ENCODE results near the gene CEP63. TPM values are rescaled to one million over a fixed set of nuclear protein-coding genes. Genes with fewer than 3 reads are reported as not detected.

CEP63 gene
- polyA plus RNA-seq, 1 donor from 2014 or later, result 14.1 TPM

DNA sequence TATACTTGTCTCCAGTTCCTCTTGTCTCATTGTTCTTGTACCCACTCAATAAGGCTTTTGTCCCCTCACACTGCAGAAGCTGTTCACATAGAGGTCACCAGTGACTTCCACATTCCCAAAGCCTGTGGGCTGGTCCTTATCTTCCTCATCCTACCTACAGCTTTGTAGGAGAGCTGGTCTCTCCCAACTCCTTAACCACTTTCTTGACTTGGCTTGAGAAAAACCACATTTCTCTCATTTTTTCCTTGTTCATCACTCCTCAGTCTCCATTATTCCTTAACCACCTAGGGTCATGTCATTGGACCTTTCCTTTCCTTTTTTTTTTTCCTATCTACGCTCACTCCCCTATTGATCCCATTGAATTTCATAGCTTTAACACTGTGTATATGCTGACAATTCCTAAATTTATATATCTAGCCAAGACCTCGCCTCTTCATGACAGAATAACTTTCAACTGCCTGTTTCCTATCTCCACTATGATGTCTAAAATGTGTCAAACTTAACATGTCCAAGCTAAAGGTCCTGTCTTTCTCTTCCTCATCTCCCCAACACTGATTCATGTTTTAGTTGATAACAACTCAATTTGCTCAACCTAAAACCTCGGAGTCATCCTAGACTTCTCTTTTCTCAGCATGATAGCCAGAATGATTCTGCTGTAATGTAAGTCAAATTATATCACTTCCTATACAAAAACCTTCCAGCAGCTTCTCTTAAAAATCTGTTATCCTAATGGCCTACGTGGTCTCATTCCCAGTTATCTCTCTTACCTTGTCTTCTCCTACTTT is 49.5 kb downstream of the CEP63 start:
- no peak overlapping the region for H3K4me2 ChIP-seq (ENCODE audit: low read length)
- no peaks in the 10 kb centered on the region for H3K79me2 ChIP-seq (replicated peaks; ENCODE audit: insufficient read depth, low read length)
- H3K36me3 ChIP-seq (ENCODE audit: insufficient read depth, low read length), result no peaks in the 10 kb centered on the region
- TF ChIP-seq POLR2AphosphoS5 (IDR thresholded peaks at IDR 0.05) (no peak), EZH2 (IDR thresholded peaks at IDR 0.05; ENCODE audit: borderline replicate concordance, insufficient read depth, low read length, poor library complexity, severe bottlenecking) (no peak)
- TF ChIP-seq, protein P1, sequence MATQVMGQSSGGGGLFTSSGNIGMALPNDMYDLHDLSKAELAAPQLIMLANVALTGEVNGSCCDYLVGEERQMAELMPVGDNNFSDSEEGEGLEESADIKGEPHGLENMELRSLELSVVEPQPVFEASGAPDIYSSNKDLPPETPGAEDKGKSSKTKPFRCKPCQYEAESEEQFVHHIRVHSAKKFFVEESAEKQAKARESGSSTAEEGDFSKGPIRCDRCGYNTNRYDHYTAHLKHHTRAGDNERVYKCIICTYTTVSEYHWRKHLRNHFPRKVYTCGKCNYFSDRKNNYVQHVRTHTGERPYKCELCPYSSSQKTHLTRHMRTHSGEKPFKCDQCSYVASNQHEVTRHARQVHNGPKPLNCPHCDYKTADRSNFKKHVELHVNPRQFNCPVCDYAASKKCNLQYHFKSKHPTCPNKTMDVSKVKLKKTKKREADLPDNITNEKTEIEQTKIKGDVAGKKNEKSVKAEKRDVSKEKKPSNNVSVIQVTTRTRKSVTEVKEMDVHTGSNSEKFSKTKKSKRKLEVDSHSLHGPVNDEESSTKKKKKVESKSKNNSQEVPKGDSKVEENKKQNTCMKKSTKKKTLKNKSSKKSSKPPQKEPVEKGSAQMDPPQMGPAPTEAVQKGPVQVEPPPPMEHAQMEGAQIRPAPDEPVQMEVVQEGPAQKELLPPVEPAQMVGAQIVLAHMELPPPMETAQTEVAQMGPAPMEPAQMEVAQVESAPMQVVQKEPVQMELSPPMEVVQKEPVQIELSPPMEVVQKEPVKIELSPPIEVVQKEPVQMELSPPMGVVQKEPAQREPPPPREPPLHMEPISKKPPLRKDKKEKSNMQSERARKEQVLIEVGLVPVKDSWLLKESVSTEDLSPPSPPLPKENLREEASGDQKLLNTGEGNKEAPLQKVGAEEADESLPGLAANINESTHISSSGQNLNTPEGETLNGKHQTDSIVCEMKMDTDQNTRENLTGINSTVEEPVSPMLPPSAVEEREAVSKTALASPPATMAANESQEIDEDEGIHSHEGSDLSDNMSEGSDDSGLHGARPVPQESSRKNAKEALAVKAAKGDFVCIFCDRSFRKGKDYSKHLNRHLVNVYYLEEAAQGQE (IDR thresholded peaks at IDR 0.05; ENCODE audit: borderline replicate concordance), result no peak
- H3F3A ChIP-seq (ENCODE audit: insufficient read depth, low read length, poor library complexity, severe bottlenecking), result no peaks in the 10 kb centered on the region
- H2AFZ ChIP-seq (ENCODE audit: low read depth, low read length), result no peak overlapping the region
- H3K9me2 ChIP-seq (ENCODE audit: insufficient read depth, low read length), result no peaks in the 10 kb centered on the region
- no peaks in the 10 kb centered on the region for H3K9me3 ChIP-seq (ENCODE audit: low read length)
- no peak overlapping the region for H3K9ac ChIP-seq (ENCODE audit: low read length)
- no peaks in the 10 kb centered on the region for H4K20me1 ChIP-seq (ENCODE audit: insufficient read depth)
- H3K27me3 ChIP-seq (ENCODE audit: insufficient read depth, low read depth, low read length), result no peaks in the 10 kb centered on the region
- H3K27ac ChIP-seq (ENCODE audit: low read length), result no peak overlapping the region
- no peak overlapping the region for H3K4me3 ChIP-seq (ENCODE audit: low read length)

DNA sequence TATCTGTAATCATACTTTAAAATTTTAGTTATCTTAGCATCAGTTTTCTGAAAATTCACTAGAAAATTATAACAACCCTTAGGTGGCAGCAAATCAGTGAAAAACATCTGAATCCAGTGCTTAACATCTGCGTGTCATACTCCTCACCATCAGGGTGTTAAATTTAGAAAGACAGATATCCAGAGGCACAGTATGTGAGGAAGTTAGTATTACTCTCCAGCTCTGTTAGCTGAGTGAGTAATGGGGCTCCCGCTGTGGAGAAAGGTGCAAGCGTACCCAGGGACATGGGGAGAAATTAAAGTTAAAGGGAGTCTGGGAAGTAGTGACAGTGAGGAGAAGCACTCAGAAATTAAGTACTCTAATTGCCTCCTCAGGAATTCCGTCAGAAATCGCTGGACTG is 50.9 kb downstream of the CEP63 start:
- no peaks in the 10 kb centered on the region for H4K20me1 ChIP-seq (ENCODE audit: insufficient read depth)
- no peaks in the 10 kb centered on the region for H3K9me2 ChIP-seq (ENCODE audit: insufficient read depth, low read length)
- H3K79me2 ChIP-seq (replicated peaks; ENCODE audit: insufficient read depth, low read length), result no peaks in the 10 kb centered on the region
- H3K36me3 ChIP-seq (ENCODE audit: insufficient read depth, low read length), result no peaks in the 10 kb centered on the region
- H3K9ac ChIP-seq (ENCODE audit: low read length), result no peak overlapping the region
- H3F3A ChIP-seq (ENCODE audit: insufficient read depth, low read length, poor library complexity, severe bottlenecking), result no peaks in the 10 kb centered on the region
- no peaks in the 10 kb centered on the region for H3K9me3 ChIP-seq (ENCODE audit: low read length)
- H3K4me2 ChIP-seq (ENCODE audit: low read length), result no peak overlapping the region
- no peak overlapping the region for H3K4me3 ChIP-seq (ENCODE audit: low read length)
- TF ChIP-seq, protein P2, sequence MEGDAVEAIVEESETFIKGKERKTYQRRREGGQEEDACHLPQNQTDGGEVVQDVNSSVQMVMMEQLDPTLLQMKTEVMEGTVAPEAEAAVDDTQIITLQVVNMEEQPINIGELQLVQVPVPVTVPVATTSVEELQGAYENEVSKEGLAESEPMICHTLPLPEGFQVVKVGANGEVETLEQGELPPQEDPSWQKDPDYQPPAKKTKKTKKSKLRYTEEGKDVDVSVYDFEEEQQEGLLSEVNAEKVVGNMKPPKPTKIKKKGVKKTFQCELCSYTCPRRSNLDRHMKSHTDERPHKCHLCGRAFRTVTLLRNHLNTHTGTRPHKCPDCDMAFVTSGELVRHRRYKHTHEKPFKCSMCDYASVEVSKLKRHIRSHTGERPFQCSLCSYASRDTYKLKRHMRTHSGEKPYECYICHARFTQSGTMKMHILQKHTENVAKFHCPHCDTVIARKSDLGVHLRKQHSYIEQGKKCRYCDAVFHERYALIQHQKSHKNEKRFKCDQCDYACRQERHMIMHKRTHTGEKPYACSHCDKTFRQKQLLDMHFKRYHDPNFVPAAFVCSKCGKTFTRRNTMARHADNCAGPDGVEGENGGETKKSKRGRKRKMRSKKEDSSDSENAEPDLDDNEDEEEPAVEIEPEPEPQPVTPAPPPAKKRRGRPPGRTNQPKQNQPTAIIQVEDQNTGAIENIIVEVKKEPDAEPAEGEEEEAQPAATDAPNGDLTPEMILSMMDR (IDR thresholded peaks at IDR 0.05; ENCODE audit: poor library complexity, severe bottlenecking), result no peak
- TF ChIP-seq MXI1 (conservative IDR thresholded peaks at IDR 0.05; ENCODE audit: poor library complexity, severe bottlenecking), result no peak
- no peak for TF ChIP-seq EP300 (conservative IDR thresholded peaks at IDR 0.05; ENCODE audit: poor library complexity, severe bottlenecking)
- no peak for TF ChIP-seq POLR2AphosphoS5 (IDR thresholded peaks at IDR 0.05)
- TF ChIP-seq RAD21 (conservative IDR thresholded peaks at IDR 0.05), result no peak
- TF ChIP-seq, protein P1 (IDR thresholded peaks at IDR 0.05; ENCODE audit: borderline replicate concordance), result no peak
- no peak for TF ChIP-seq SMC3 (conservative IDR thresholded peaks at IDR 0.05; ENCODE audit: poor library complexity)
- TF ChIP-seq TAF1 (IDR thresholded peaks at IDR 0.05; ENCODE audit: low read depth), result no peak
- no peak for TF ChIP-seq EZH2 (IDR thresholded peaks at IDR 0.05; ENCODE audit: borderline replicate concordance, insufficient read depth, low read length, poor library complexity, severe bottlenecking)
- H3K27ac ChIP-seq (ENCODE audit: low read length), result no peak overlapping the region
- no peaks in the 10 kb centered on the region for H3K27me3 ChIP-seq (ENCODE audit: insufficient read depth, low read depth, low read length)
- no peak overlapping the region for H2AFZ ChIP-seq (ENCODE audit: low read depth, low read length)
